Measurements from ENCODE around the gene DNM2.

- TF ChIP-seq CTCF (conservative IDR thresholded peaks at IDR 0.05 in 1 of 2, IDR thresholded peaks at IDR 0.05 in 1 of 2; ENCODE audit: low read depth in 1 of 2, low read length in 2 of 2) (no peak), EZH2 (IDR thresholded peaks at IDR 0.05; ENCODE audit: low read length, missing control alignments) (no peak)
Observed at GRCh38 chr19:10876459-10877240, 158.8 kb downstream of the DNM2 start.

Data from fibroblast of lung (primary cell).